Duodenal mucosa (tissue), 2 donors: Measurements from ENCODE around the gene NDUFAF2.

Experiments
- H3K27ac ChIP-seq: one replicate; pipeline ENCODE4 v1.7.0; 2013; ENCODE audit warnings: low read depth, low read length
- H3K27me3 ChIP-seq, 2 donors: one replicate each; pipeline ENCODE4 v1.7.0; 2013; ENCODE audit warnings: low read length in 2 of 2, control low read depth in 1 of 2; ENCODE audit not compliant: insufficient read depth in 2 of 2, control insufficient read depth in 1 of 2
- H3K36me3 ChIP-seq, 2 donors: one replicate each; pipeline ENCODE4 v1.7.0; 2013; ENCODE audit warnings: low read length in 2 of 2, control low read depth in 1 of 2; ENCODE audit not compliant: insufficient read depth in 2 of 2, control insufficient read depth in 1 of 2
- H3K4me1 ChIP-seq, 2 donors: one replicate each; pipeline ENCODE4 v1.7.0; 2013; ENCODE audit warnings: low read length in 2 of 2, control low read depth in 1 of 2; ENCODE audit not compliant: insufficient read depth in 2 of 2, control insufficient read depth in 1 of 2
- H3K4me3 ChIP-seq, 2 donors: one replicate each; pipeline ENCODE4 v1.7.0; 2013; ENCODE audit warnings: low read length in 2 of 2, low read depth in 1 of 2
- H3K9ac ChIP-seq, 2 donors: one replicate each; pipeline ENCODE4 v1.7.0; 2013; ENCODE audit warnings: low read length in 2 of 2, low read depth in 1 of 2
- H3K9me3 ChIP-seq, 2 donors: one replicate each; pipeline ENCODE4 v1.7.0; 2013; ENCODE audit warnings: low read length in 2 of 2, control low read depth in 1 of 2; ENCODE audit not compliant: control insufficient read depth in 1 of 2

Gene NDUFAF2

GRCh38 chr5:61004448-61004847 lies 59.4 kb downstream of the NDUFAF2 start:
- H3K36me3 ChIP-seq: no peaks in the 10 kb centered on the region
- H3K4me3 ChIP-seq: no peak overlapping the region
- H3K9ac ChIP-seq: no peak overlapping the region
- H3K4me1 ChIP-seq: no peaks in the 10 kb centered on the region
- no peaks in the 10 kb centered on the region for H3K9me3 ChIP-seq
- no peak overlapping the region for H3K27ac ChIP-seq
- no peaks in the 10 kb centered on the region for H3K27me3 ChIP-seq

- no peaks in the 10 kb centered on the region for H3K27me3 ChIP-seq
- H3K4me1 ChIP-seq: no peaks in the 10 kb centered on the region
- no peaks in the 10 kb centered on the region for H3K9me3 ChIP-seq
- no peak overlapping the region for H3K9ac ChIP-seq
- no peak overlapping the region for H3K4me3 ChIP-seq
- H3K27ac ChIP-seq: no peak overlapping the region
- H3K36me3 ChIP-seq: no peaks in the 10 kb centered on the region
These were observed 64.9 kb downstream of the NDUFAF2 start for GRCh38 chr5:61009907-61010306.

- Histone ChIP-seq H3K36me3 (no peaks in the 10 kb centered on the region), H3K4me1 (no peaks in the 10 kb centered on the region), H3K27me3 (no peaks in the 10 kb centered on the region)
These were observed 65.8 kb downstream of the NDUFAF2 start for GRCh38 chr5:61010467-61011454.

GRCh38 chr5:61018062-61018461 lies 73.1 kb downstream of the NDUFAF2 start:
- Histone ChIP-seq H3K9ac (no peak overlapping the region), H3K27me3 (no peaks in the 10 kb centered on the region), H3K27ac (no peak overlapping the region), H3K36me3 (no peaks in the 10 kb centered on the region), H3K4me1 (no peaks in the 10 kb centered on the region), H3K9me3 (no peaks in the 10 kb centered on the region), H3K4me3 (no peak overlapping the region)

More at GRCh38 chr5:61010467-61011454, 65.8 kb downstream of the NDUFAF2 start:
- no peaks in the 10 kb centered on the region for H3K9me3 ChIP-seq
- H3K27ac ChIP-seq: no peak overlapping the region
- no peak overlapping the region for H3K9ac ChIP-seq
- H3K4me3 ChIP-seq: no peak overlapping the region

GRCh38 chr5:61019642-61020041 lies 74.6 kb downstream of the NDUFAF2 start:
- no peaks in the 10 kb centered on the region for H3K9me3 ChIP-seq
- no peak overlapping the region for H3K4me3 ChIP-seq
- H3K36me3 ChIP-seq: no peaks in the 10 kb centered on the region
- no peaks in the 10 kb centered on the region for H3K27me3 ChIP-seq
- no peak overlapping the region for H3K27ac ChIP-seq
- no peaks in the 10 kb centered on the region for H3K4me1 ChIP-seq
- no peak overlapping the region for H3K9ac ChIP-seq

- H3K4me3 ChIP-seq: no peak overlapping the region
- no peaks in the 10 kb centered on the region for H3K36me3 ChIP-seq
- H3K9me3 ChIP-seq: no peaks in the 10 kb centered on the region
- no peak overlapping the region for H3K9ac ChIP-seq
- no peak overlapping the region for H3K27ac ChIP-seq
- H3K4me1 ChIP-seq: no peaks in the 10 kb centered on the region
- H3K27me3 ChIP-seq: no peaks in the 10 kb centered on the region
These were observed 75.4 kb downstream of the NDUFAF2 start for GRCh38 chr5:61020415-61020814.

- H3K9me3 ChIP-seq: no peaks in the 10 kb centered on the region
- no peaks in the 10 kb centered on the region for H3K4me1 ChIP-seq
- no peak overlapping the region for H3K4me3 ChIP-seq
- no peak overlapping the region for H3K27ac ChIP-seq
- no peak overlapping the region for H3K9ac ChIP-seq
- no peaks in the 10 kb centered on the region for H3K27me3 ChIP-seq
- no peaks in the 10 kb centered on the region for H3K36me3 ChIP-seq
These were observed 78.1 kb downstream of the NDUFAF2 start for GRCh38 chr5:61023131-61023530.

- H3K27ac ChIP-seq: no peak overlapping the region
- no peaks in the 10 kb centered on the region for H3K27me3 ChIP-seq
- no peak overlapping the region for H3K4me3 ChIP-seq
- H3K36me3 ChIP-seq: no peaks in the 10 kb centered on the region
- no peaks in the 10 kb centered on the region for H3K9me3 ChIP-seq
- H3K9ac ChIP-seq: no peak overlapping the region
- no peaks in the 10 kb centered on the region for H3K4me1 ChIP-seq
These were observed 81.0 kb downstream of the NDUFAF2 start for GRCh38 chr5:61026004-61026403.

- Histone ChIP-seq H3K27ac (no peak overlapping the region), H3K36me3 (no peaks in the 10 kb centered on the region), H3K9me3 (no peaks in the 10 kb centered on the region), H3K9ac (no peak overlapping the region), H3K4me3 (no peak overlapping the region), H3K4me1 (no peaks in the 10 kb centered on the region), H3K27me3 (no peaks in the 10 kb centered on the region)
These were observed 83.4 kb downstream of the NDUFAF2 start for GRCh38 chr5:61028382-61028781.

- no peaks in the 10 kb centered on the region for H3K9me3 ChIP-seq
- H3K4me1 ChIP-seq: no peaks in the 10 kb centered on the region
- no peak overlapping the region for H3K9ac ChIP-seq
- no peak overlapping the region for H3K27ac ChIP-seq
- no peaks in the 10 kb centered on the region for H3K27me3 ChIP-seq
- no peaks in the 10 kb centered on the region for H3K36me3 ChIP-seq
- H3K4me3 ChIP-seq: no peak overlapping the region
These were observed 84.6 kb downstream of the NDUFAF2 start for GRCh38 chr5:61029456-61030162.
